ENCODE data around the gene RASA4. TPM values are rescaled to one million over a fixed set of nuclear protein-coding genes. Genes with fewer than 3 reads are reported as not detected.
"Not testable (repeated sequence)": the region's sequence is repeated elsewhere in the genome, so short reads cannot be mapped to it uniquely, and the experiment has no call there.

The RASA4 gene
- total RNA-seq, 1 experiment from 2014 or later = 7.2 TPM

DNA sequence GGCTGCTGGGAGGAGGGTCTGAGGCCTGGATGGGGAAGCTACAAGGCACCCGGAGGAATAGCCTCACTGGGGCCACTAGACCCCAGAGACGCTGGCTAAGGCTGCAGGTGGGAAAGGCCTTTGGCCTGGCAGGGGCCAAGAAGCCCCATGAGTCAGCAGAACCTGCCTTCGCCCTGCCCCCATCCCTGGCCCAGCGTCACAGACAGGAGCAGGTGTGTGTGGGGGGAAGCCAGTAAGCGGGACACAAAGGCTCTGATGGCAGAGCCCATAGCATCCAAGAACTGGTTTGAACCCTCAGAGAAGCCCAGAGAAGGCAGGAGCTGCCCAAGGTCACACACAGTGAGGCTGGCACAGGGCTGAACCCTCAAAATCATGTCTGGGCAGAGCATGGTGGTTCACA lies 9.7 kb downstream of the RASA4 start:
- H3K27ac Mint-ChIP-seq (ENCODE audit: unreplicated experiment); H3K36me3 Mint-ChIP-seq (ENCODE audit: insufficient read depth, unreplicated experiment); intact Hi-C loops (cut with micrococcal nuclease; ENCODE audit: unreplicated experiment); H3K4me1 ChIP-seq; CTCF ChIA-PET; H3K27me3 Mint-ChIP-seq (ENCODE audit: insufficient read depth, unreplicated experiment); H3K4me1 Mint-ChIP-seq (ENCODE audit: low read depth, unreplicated experiment); BruUV-seq (replicated peaks); POLR2A ChIA-PET; H3K4me3 ChIP-seq (ENCODE audit: low read depth, low read length); H3K27me3 ChIP-seq (replicated peaks; ENCODE audit: control insufficient read depth, insufficient read depth, low read length); H3K9me3 ChIP-seq; H3K36me3 ChIP-seq (ENCODE audit: control insufficient read depth, insufficient read depth, low read length); H3K9me3 Mint-ChIP-seq (ENCODE audit: unreplicated experiment); H3K4me3 Mint-ChIP-seq (ENCODE audit: unreplicated experiment); DNase-seq: not testable (repeated sequence)

DNA sequence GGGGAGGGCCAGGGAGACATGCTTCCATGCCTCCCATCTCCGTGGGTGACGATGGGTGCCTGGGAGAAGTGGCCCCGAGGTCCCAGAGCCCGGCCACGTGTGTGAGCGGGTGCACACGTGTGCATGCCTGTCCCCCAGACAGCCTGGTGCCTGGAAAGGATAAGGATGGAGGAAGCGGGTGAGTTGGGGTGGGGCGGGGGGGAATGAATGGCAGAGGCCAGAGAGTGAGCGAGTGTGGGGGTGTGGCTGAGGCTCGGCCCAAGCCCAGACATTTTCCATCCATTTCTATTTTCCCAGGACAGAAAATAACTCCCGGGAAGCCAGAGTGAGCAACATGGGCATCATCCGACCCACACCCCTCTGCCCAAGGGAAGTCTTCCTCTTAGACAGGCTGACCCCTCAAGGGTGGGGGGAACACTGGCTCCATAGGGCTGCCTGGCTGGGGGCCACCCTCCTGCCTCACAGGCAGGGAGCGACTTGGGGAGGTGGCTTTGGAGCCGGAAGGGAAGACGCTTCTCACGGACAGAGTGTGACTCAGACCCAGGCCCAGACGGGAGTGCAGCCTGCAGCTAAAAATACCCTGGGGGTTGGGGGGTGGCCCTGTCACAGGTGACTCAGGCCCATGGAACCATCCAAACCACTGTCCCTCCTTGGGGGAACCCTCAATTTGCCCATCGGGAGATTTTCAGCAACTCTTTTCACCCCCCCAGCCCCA lies 12.0 kb downstream of the RASA4 start:
- H3K9me3 ChIP-seq; intact Hi-C loops (cut with micrococcal nuclease; ENCODE audit: unreplicated experiment); H3K4me3 Mint-ChIP-seq (ENCODE audit: unreplicated experiment); H3K27me3 Mint-ChIP-seq (ENCODE audit: insufficient read depth, unreplicated experiment); CTCF ChIA-PET; H3K27me3 ChIP-seq (replicated peaks; ENCODE audit: control insufficient read depth, insufficient read depth, low read length); H3K27ac Mint-ChIP-seq (ENCODE audit: unreplicated experiment); H3K9me3 Mint-ChIP-seq (ENCODE audit: unreplicated experiment); H3K4me1 ChIP-seq; H3K4me3 ChIP-seq (ENCODE audit: low read depth, low read length); POLR2A ChIA-PET; BruUV-seq (replicated peaks); H3K36me3 ChIP-seq (ENCODE audit: control insufficient read depth, insufficient read depth, low read length); H3K36me3 Mint-ChIP-seq (ENCODE audit: insufficient read depth, unreplicated experiment); DNase-seq; H3K4me1 Mint-ChIP-seq (ENCODE audit: low read depth, unreplicated experiment): not testable (repeated sequence)

DNA sequence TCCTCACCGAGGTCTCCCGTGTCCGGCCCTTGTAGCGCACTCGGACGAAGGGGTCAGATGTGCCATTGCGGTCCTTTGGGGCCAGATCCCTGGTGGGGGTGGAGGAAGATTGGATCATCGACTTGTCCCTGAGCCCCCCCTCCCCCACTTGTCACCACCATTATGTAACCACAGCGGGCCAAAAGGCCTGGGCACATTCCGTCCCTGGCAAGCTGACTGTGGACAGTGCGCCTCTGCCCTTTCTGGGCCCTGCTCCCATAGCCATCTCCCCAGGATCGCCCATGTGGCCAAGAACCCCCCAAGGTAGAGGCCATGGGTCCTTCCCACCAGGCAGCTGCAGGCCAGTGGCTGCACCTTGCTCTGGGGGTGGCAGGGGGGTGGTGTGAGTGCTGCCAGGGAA lies 14.2 kb downstream of the RASA4 start:
- H3K9me3 Mint-ChIP-seq (ENCODE audit: unreplicated experiment); H3K4me1 ChIP-seq; H3K27ac Mint-ChIP-seq (ENCODE audit: unreplicated experiment); BruUV-seq (replicated peaks); H3K9me3 ChIP-seq; H3K36me3 Mint-ChIP-seq (ENCODE audit: insufficient read depth, unreplicated experiment); POLR2A ChIA-PET; H3K4me3 Mint-ChIP-seq (ENCODE audit: unreplicated experiment); H3K36me3 ChIP-seq (ENCODE audit: control insufficient read depth, insufficient read depth, low read length); H3K4me1 Mint-ChIP-seq (ENCODE audit: low read depth, unreplicated experiment); H3K27me3 Mint-ChIP-seq (ENCODE audit: insufficient read depth, unreplicated experiment); intact Hi-C loops (cut with micrococcal nuclease; ENCODE audit: unreplicated experiment); CTCF ChIA-PET; DNase-seq; H3K4me3 ChIP-seq (ENCODE audit: low read depth, low read length); H3K27me3 ChIP-seq (replicated peaks; ENCODE audit: control insufficient read depth, insufficient read depth, low read length): not testable (repeated sequence)

DNA sequence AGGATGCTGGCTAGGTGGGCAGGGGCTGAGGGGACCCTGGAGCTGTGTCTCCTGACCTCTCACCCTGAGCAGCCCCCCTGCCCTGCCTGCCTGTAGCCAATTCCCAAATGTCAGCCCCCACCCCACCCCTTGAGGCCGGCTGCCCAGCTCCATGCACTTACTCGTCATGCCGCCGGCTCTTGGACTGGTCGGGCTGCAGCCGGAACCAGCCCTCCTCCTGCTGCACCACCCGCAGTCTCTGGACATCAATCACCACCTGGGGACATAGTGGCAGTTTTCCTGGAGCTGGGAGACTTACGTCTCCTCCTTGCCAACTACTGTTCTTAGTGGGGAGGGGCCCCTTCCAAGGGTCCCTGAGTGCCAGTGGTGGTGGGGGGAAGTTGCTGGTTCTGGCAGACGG lies 16.9 kb downstream of the RASA4 start:
- intact Hi-C loops (cut with micrococcal nuclease; ENCODE audit: unreplicated experiment); H3K36me3 Mint-ChIP-seq (ENCODE audit: insufficient read depth, unreplicated experiment); DNase-seq; H3K4me1 ChIP-seq; H3K4me3 Mint-ChIP-seq (ENCODE audit: unreplicated experiment); H3K9me3 ChIP-seq; H3K4me1 Mint-ChIP-seq (ENCODE audit: low read depth, unreplicated experiment); H3K9me3 Mint-ChIP-seq (ENCODE audit: unreplicated experiment); H3K36me3 ChIP-seq (ENCODE audit: control insufficient read depth, insufficient read depth, low read length); CTCF ChIA-PET; H3K4me3 ChIP-seq (ENCODE audit: low read depth, low read length); BruUV-seq (replicated peaks); H3K27me3 ChIP-seq (replicated peaks; ENCODE audit: control insufficient read depth, insufficient read depth, low read length); POLR2A ChIA-PET; H3K27me3 Mint-ChIP-seq (ENCODE audit: insufficient read depth, unreplicated experiment); H3K27ac Mint-ChIP-seq (ENCODE audit: unreplicated experiment): not testable (repeated sequence)

DNA sequence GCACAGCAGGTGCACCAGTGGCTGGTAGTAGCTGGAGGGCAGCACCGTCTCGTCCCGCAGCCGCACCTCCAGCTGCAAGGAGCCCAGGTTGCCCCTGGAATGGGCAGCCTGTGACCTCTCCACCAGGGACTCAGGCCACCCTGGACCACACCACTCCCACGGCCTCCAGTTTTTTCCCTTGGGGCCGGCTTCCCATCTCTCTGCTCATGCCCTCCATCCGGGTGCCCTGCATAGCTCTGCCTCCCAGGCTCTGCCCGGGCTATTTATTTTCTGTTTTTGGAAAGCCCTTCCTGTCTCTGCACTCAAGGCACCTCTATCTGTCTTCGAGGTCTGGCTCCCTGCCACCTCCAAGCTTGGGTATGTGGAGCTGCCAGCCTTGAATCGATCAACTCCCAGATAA lies 20.5 kb downstream of the RASA4 start:
- H3K4me1 Mint-ChIP-seq (ENCODE audit: low read depth, unreplicated experiment); H3K4me1 ChIP-seq; H3K9me3 ChIP-seq; H3K27me3 Mint-ChIP-seq (ENCODE audit: insufficient read depth, unreplicated experiment); H3K4me3 Mint-ChIP-seq (ENCODE audit: unreplicated experiment); H3K36me3 ChIP-seq (ENCODE audit: control insufficient read depth, insufficient read depth, low read length); CTCF ChIA-PET; H3K9me3 Mint-ChIP-seq (ENCODE audit: unreplicated experiment); H3K4me3 ChIP-seq (ENCODE audit: low read depth, low read length); POLR2A ChIA-PET; DNase-seq; H3K36me3 Mint-ChIP-seq (ENCODE audit: insufficient read depth, unreplicated experiment); intact Hi-C loops (cut with micrococcal nuclease; ENCODE audit: unreplicated experiment); BruUV-seq (replicated peaks); H3K27me3 ChIP-seq (replicated peaks; ENCODE audit: control insufficient read depth, insufficient read depth, low read length); H3K27ac Mint-ChIP-seq (ENCODE audit: unreplicated experiment): not testable (repeated sequence)

DNA sequence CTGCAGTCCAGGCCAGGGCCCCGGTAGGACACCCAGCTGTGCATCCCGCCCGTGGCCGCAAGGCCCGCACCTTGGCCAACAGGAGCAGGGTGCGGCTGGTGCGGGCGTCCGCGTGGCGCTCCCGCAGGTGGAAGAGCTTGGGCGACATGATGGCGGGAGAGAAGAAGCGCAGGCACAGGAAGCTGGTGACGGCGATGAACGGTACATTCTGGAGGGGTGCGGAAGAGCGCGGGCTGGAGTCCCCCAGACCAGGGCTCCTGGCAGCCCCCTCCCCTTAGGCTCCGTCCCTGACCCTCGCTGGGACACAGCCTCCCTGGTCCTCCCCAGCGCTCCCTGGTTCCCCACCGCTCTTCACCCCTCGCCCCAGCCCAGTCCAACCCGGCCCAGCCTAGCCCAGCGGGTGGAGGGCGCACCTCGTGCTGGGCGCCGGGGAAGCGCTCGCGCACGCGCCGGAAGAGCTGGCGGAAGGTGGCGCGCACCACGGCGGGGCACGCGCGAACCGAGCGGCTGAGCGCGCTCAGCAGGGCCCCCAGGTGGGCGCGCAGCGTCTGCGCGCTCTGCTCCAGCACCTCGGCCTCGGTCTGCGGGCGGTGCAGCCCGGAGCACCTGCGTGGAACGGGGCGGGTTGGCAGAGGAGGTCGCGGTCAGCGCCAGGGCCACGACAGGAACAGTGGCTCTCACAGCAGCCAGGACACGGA lies 22.8 kb downstream of the RASA4 start:
- H3K27me3 Mint-ChIP-seq (ENCODE audit: insufficient read depth, unreplicated experiment); DNase-seq; POLR2A ChIA-PET; H3K9me3 ChIP-seq; BruUV-seq (replicated peaks); H3K4me3 Mint-ChIP-seq (ENCODE audit: unreplicated experiment); H3K36me3 ChIP-seq (ENCODE audit: control insufficient read depth, insufficient read depth, low read length); H3K4me1 Mint-ChIP-seq (ENCODE audit: low read depth, unreplicated experiment); intact Hi-C loops (cut with micrococcal nuclease; ENCODE audit: unreplicated experiment); H3K27ac Mint-ChIP-seq (ENCODE audit: unreplicated experiment); H3K9me3 Mint-ChIP-seq (ENCODE audit: unreplicated experiment); H3K4me1 ChIP-seq; CTCF ChIA-PET; H3K4me3 ChIP-seq (ENCODE audit: low read depth, low read length); H3K27me3 ChIP-seq (replicated peaks; ENCODE audit: control insufficient read depth, insufficient read depth, low read length); H3K36me3 Mint-ChIP-seq (ENCODE audit: insufficient read depth, unreplicated experiment): not testable (repeated sequence)

DNA sequence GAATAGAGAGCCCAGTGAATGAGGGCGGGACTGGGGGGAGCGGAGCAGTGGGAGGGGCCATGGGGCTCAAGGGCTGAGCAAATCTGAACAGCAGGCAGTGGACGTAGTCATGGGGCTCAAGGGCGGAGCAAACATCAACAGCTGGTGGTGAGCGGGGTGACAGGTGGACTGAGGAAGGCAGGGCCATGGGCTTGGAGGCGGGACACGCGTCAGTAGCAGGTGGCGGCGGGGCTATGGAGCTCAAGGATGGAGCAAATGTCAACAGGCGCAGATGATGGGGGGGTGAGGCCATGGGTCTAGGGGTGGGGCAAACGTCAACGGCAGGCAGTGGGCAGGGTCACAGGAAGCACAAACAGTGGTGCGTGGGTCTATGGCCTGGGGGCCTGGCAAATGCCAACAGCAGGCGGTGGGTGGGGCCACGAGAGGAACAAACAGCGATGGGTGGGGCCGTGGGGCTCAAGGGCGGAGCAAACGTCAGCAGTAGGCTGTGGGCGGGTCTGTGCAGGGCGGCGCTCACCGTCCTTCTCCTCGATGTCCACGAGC lies 24.0 kb downstream of the RASA4 start:
- H3K4me1 Mint-ChIP-seq (ENCODE audit: low read depth, unreplicated experiment); BruUV-seq (replicated peaks); H3K4me1 ChIP-seq; H3K9me3 ChIP-seq; H3K4me3 ChIP-seq (ENCODE audit: low read depth, low read length); H3K36me3 ChIP-seq (ENCODE audit: control insufficient read depth, insufficient read depth, low read length); H3K27me3 ChIP-seq (replicated peaks; ENCODE audit: control insufficient read depth, insufficient read depth, low read length); POLR2A ChIA-PET; H3K27me3 Mint-ChIP-seq (ENCODE audit: insufficient read depth, unreplicated experiment); H3K4me3 Mint-ChIP-seq (ENCODE audit: unreplicated experiment); CTCF ChIA-PET; H3K9me3 Mint-ChIP-seq (ENCODE audit: unreplicated experiment); H3K36me3 Mint-ChIP-seq (ENCODE audit: insufficient read depth, unreplicated experiment); intact Hi-C loops (cut with micrococcal nuclease; ENCODE audit: unreplicated experiment); H3K27ac Mint-ChIP-seq (ENCODE audit: unreplicated experiment): not testable (repeated sequence)
- DNase-seq = peak; percentile 50 to 76
